ENCODE data around the gene EGR4. TPM values are rescaled to one million over a fixed set of nuclear protein-coding genes. Genes with fewer than 3 reads are reported as not detected.

The EGR4 gene
- not detected in 2 replicates for total RNA-seq (2014; rRNA removed; shearing (Covaris generic))

GRCh38 chr2:73293534-73294171, at the start of gene EGR4:
Gene EGR4 (minus strand): TSS chr2:73293548. CDS start chr2:73293317, 231 bp downstream.
- DNase-seq (ENCODE audit: low read depth), result peak; percentile 68

- no peak for DNase-seq (ENCODE audit: low read depth)
Observed at GRCh38 chr2:73341039-73341438, 47.7 kb upstream of the EGR4 start.

- DNase-seq (ENCODE audit: low read depth), result no peak
Observed at GRCh38 chr2:73339201-73339600, 45.9 kb upstream of the EGR4 start.

GRCh38 chr2:73337828-73338227, 44.5 kb upstream of the EGR4 start:
- DNase-seq (ENCODE audit: low read depth), result no peak

DNA sequence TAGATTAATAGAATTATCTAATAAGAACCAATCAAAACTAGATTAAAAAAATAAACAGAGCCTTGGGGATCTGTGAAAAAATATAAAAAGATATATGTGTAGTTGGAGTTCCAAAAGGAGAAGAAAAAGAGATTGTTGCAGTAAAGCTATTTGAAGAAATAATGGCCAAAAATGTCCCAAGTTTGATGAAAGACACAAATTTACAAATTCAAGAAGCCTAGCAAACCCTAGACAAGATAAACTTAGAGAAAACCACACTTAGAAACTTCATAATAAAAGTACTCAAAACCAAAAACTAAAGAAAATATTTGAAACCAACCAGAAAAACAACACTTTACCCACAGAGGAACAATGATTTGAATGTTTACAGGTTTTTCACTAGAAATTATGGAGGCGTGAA, 41.3 kb upstream of the EGR4 start:
- DNase-seq (ENCODE audit: low read depth), result no peak

- no peak for DNase-seq (ENCODE audit: low read depth)
Observed at GRCh38 chr2:73334045-73334444, 40.7 kb upstream of the EGR4 start.

DNA sequence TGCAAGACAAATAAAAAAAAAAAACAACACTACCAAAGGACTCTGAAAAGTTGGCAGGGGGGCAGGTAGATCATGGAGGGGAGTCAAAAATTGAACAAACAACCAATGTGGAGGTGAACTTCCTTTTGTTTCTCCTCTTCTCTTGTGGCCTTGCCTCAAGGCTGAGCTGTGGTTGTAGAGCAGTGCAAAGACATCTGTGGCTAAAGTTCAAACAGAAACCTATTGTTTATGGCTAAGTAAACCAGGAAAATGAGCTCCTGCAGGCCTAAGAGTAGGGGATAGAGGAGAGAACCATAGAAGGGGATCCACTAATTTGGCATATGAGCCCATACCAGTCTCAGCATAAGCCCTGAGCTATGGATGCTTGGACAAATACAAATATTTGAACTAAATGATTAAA, 40.2 kb upstream of the EGR4 start:
- no peak for DNase-seq (ENCODE audit: low read depth)

GRCh38 chr2:73324126-73324725, 30.9 kb upstream of the EGR4 start:
- DNase-seq (ENCODE audit: low read depth), result no peak

DNA sequence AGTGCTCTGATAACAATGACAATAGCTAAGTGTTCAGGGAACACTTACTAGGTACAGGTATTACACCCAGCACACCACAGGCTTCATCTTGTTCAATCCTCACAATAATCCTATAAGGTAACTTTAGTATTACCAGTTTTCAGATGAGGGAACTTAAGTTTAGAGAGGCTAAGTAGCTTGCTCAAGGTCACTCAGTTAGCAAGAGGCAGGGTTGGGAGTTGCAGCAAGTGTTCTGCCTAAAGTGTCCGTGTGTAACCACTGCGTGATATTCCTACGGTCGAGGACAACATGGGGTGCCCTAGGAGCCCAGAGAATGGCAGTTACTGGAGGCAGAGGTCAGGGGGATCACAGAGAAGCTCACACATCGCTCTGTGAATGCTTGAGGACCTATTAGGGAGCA, 30.2 kb upstream of the EGR4 start:
- DNase-seq (ENCODE audit: low read depth), result no peak

DNA sequence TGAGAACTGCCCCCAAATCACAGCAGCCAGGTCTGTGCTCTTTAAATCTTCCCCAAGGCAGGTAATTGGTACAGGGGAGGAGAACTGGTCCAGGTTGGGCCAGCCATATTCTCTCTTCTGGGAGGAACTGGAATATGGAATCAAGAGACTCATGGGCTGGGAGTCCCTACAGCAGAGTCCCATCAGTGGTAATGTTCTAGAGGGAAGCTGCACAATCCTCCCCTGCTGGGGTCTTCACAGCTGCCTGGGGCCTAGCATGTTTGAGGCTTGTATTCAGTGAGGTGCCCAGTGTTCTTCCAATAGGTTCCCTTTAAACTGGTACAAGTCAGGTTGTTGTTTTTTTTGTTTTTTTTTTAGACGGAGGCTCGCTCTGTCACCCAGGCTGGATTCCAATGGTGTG, 21.1 kb upstream of the EGR4 start:
- DNase-seq (ENCODE audit: low read depth), result no peak

DNA sequence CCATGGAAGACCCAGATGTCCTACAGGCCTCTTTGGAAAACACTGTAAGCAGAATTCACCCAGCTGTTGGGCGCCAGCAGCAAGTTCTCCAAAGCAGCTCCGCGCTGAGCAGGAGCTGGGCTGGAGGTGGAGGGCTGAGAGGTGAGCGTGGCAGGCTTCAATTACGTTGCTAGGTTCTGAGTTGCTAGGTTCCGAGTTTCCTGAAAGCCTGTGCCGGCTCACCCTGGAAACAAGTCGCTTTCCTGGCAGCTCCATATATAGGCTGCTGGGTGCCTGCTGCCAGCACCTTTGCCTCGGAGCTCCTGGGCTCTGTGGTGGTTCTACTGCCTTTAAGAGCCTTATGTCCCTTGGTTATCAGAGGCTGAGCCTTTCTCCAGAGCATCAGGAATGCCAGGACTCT, 14.4 kb upstream of the EGR4 start:
- no peak for DNase-seq (ENCODE audit: low read depth)

DNA sequence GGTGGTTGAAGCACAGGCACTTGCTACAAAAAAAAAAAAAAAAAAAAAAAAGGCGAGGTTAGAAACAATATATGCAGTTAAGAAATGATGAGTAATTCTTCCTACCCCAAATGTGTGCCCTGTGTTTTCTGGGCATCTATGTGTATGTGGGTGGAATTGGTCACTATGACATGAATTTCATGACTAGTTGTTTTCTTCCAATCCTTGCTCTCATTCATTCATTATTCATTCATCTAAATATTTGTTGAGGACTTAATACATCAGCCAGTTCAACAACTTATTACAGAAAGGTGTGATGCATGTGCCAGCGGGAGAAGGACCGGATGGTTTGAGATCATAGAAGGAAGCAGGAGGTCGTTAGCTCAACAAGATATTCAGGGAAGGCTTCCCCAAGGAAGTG, 8.3 kb upstream of the EGR4 start:
- no peak for DNase-seq (ENCODE audit: low read depth)

DNA sequence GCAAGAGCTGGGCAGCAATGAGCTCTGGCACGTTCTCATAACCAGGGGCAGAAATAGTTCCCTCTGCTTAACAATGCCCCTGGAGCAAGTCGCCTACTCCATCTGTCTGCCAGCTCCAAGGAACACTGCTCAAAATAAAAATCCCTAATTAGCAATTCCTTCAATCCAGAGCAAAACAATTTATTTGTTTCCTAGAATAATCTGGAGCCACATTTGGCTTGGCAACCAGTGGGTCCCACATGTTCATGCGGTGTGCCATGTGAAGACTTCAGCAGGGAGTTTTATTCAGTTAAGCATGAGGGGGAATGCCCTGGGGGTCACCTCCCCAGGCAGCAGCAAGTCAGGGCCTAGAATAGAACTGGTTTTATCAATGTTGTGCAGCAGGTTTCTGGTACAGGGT, 7.6 kb upstream of the EGR4 start:
- DNase-seq (ENCODE audit: low read depth), result no peak

DNA sequence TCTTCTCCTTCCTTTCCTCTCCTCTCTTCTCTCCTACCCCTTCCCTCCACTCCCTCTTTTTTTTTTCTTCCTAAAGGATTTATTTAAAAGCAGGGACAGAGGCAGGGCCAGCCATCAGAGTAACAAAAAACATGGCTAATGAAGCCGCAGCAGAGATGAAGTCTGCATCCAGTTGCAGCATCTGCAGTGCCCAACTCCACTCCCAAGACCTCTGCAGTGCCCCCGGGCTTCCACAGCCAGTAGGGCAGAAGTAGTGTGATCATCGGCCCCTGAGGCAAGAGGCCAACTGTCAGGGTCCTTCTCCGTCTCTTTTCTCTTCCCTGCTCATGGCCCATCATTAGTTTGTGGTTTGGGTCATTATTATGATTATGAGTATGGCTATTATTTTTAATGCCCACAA, 4.2 kb upstream of the EGR4 start:
- no peak for DNase-seq (ENCODE audit: low read depth)

GRCh38 chr2:73297151-73297559, 3.8 kb upstream of the EGR4 start:
- DNase-seq (ENCODE audit: low read depth), result no peak

DNA sequence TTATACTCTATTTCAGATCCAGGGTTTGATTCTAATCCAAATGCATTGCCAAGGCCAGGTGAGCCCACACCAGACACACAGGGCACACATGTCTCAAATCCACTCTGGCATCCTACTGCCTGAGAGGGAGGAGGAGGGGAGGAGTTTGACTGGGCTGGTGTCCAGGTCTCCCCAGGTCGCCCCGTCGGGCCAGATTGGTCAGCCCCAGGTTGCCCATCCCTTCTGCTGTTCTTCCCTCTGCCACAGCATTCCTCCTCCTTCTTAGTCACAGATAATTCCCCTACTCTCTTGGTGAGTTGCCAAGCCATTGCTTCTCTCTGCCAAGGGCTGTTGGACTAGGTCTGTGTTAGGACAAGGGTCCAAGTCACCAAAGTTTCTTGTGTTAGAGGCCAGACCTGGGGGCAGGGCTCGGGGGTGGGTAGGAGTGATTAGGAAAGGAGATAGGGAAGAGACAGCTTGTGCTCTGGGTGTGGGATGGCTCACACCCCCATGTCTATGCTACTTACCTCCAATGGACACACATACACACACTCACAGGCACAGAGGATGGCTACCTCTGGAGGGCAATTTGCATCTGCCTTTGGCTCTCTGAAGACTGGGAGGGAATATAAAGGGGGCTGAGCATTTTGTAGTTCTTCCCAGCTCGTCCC, 2.5 kb upstream of the EGR4 start:
- DNase-seq (ENCODE audit: low read depth), result peak; percentile 26

DNA sequence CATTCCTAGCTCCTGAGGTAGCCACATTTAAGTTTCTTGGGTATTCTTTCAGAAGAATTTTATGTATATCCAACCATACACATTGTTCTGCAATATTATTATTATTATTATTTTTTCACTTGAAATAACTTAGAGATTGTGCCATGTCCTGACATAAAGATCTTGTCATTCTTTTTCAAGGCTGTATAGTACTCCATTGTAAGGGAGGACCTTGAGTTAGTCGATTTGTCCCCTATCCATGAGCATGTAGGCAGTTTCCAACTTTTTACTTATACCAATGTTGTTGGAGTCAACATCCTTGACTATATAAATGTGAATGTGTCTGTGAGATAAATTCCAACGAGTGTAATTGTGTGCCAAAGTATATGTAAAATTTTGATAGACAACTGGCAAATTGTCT, 891 bp upstream of the EGR4 start:
- no peak for DNase-seq (ENCODE audit: low read depth)

DNA sequence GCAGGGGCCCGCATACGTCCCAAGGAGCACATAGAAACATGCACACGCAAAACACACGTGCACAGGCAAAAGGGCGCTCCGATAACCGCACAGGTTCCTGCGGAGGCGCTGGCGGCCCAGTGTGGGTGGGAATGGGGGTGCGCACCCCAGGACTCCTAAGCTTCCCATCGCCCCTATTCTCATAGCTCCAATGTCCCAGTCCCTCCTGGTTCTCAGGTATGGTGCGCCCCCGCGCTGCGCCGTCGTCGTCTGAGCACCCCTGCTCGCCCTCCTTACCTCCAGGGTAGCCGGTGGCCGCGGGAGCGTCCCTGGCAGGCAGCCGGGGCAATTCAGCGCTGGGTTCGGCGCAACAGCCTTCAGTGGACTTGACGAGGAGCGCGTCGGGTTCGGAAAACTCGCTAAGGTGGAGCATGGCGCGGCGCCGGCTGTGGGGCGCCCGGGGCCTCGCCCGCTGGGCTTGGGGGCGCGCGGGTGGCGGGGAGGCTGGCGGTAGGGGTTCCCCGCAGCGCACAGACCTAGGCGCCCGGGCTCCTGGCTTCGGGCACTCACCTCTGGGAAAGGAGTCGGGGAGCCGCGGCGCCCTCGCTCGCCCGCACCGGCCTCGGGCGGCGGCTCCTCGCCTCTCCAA, 328 bp downstream of the EGR4 start:
- no peak for DNase-seq (ENCODE audit: low read depth)

- DNase-seq (ENCODE audit: low read depth), result no peak
Observed at GRCh38 chr2:73292316-73292905, 937 bp downstream of the EGR4 start.

DNA sequence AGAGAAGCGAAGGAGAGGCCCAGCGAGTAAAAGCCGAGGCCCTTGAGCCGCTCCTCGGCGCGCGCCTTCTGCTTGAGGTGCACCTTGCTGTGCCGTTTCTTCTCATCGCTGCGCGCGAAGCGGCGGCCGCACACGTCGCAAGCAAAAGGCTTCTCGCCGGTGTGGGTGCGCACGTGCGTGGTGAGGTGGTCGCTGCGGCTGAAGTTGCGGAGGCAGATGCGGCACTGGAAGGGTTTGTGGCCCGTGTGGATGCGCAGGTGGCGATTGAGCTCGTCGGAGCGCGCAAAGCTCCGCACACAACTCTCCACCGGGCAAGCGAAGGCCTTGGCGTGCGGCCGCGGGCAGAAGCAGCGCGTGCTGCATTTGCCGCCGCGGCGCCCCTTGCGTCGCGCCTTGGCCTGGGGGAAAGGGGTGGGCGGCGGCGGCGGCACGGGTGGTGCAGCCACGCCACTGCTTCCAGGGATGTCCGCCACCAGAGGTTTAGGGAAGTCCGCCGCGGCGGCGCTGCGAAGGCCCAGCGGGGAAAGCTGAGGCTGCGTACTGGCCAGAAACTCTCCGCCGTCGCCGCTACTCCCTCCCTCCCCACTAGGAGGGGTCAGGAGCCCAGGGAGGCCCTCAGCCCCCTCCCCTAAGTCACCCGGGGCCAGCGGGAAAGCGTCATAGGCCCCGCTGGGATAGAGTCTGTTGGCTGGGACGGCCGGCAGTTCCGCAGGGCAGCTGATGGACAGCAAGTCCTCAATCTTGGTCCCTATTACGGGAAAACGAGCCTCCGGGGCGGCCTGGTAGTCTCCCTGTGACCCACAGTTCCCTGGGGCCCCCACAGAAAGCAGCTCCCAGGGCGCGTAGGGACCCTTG, 1.7 kb downstream of the EGR4 start:
- DNase-seq (ENCODE audit: low read depth), result no peak

GRCh38 chr2:73291093-73291460, 2.3 kb downstream of the EGR4 start:
- DNase-seq (ENCODE audit: low read depth), result peak; percentile 49

All from RPMI7951 (cell line).